Bronchial epithelial cell (primary cell): ENCODE data around the gene KASH5. TPM values are rescaled to one million over a fixed set of nuclear protein-coding genes. Genes with fewer than 3 reads are reported as not detected.
A peak's percentile ranks its signal among the peaks of the same experiment; 100 is the strongest.

Source experiments
- DNase-seq: peaks from one replicate; pipeline ENCODE4 v3.0.0-alpha.2; 2010; ENCODE audit warnings: low read depth
- FAIRE-seq: peaks from 2 replicates; lab custom pipeline; 2011; peaks lifted over from hg19 to GRCh38; lab: Jason Lieb, UNC
- H3K27me3 ChIP-seq: 2 replicates; pipeline ENCODE4 v1.5.1; 2011; ENCODE audit warnings: low read length; ENCODE audit not compliant: control insufficient read depth, insufficient read depth
- H3K36me3 ChIP-seq: 2 replicates; pipeline ENCODE4 v1.5.1; 2011; ENCODE audit warnings: low read length; ENCODE audit not compliant: control insufficient read depth, insufficient read depth
- H3K4me3 ChIP-seq: 2 replicates; pipeline ENCODE4 v1.5.1; 2011; ENCODE audit warnings: mild to moderate bottlenecking, low read depth, low read length, control low read depth
- CTCF ChIP-seq: IDR thresholded peaks from 2 replicates; pipeline ENCODE4 v1.5.1; 2011; ENCODE audit warnings: mild to moderate bottlenecking, moderate library complexity, low read length, control low read depth, inconsistent platforms; ENCODE audit not compliant: insufficient read depth, severe bottlenecking
- total RNA-seq: library from RNA; depleted of rRNA; stranded (reverse); fragments of >200 nt; gene quantifications from 2 replicates; pipeline ENCODE4 v1.2.1, GENCODE V29; 2014

Gene KASH5
- total RNA-seq, 1 donor from 2014 or later = not detected

- FAIRE-seq (no peak), DNase-seq (no peak)
- Histone ChIP-seq H3K27me3 (no peaks in the 10 kb centered on the region), H3K36me3 (peaks cover 15% of the 10 kb centered on the region), H3K4me3 (no peak overlapping the region)
- TF ChIP-seq CTCF = no peak
Observed at GRCh38 chr19:49447485-49448431, 59.7 kb downstream of the KASH5 start.

- FAIRE-seq = no peak
- Histone ChIP-seq H3K27me3 (no peaks in the 10 kb centered on the region), H3K36me3 (peaks cover 15% of the 10 kb centered on the region), H3K4me3 (no peak overlapping the region)
- no peak for TF ChIP-seq CTCF
- no peak for DNase-seq
Observed at GRCh38 chr19:49448432-49448786, 60.4 kb downstream of the KASH5 start.

GRCh38 chr19:49450405-49450804 is 62.4 kb downstream of the KASH5 start:
- FAIRE-seq (no peak), DNase-seq (no peak)
- TF ChIP-seq CTCF = no peak
- H3K4me3 ChIP-seq = no peak overlapping the region
- H3K36me3 ChIP-seq = peaks cover 15% of the 10 kb centered on the region
- H3K27me3 ChIP-seq = no peaks in the 10 kb centered on the region

GRCh38 chr19:49451430-49452181 is 63.6 kb downstream of the KASH5 start, which contains the start of gene PIH1D1:
TSS of gene PIH1D1 (minus strand) at chr19:49451814. CDS start at chr19:49451574, 240 bp downstream.
- peak; percentile 83 for FAIRE-seq

More at GRCh38 chr19:49451430-49452181, 63.6 kb downstream of the KASH5 start, which contains the start of gene PIH1D1:
- DNase-seq = peak; percentile 98
- TF ChIP-seq CTCF = peak; percentile 24
- no peaks in the 10 kb centered on the region for H3K27me3 ChIP-seq
- H3K36me3 ChIP-seq = peaks cover 13% of the 10 kb centered on the region
- H3K4me3 ChIP-seq = peak within 1 kb of the TSS; percentile 74
